Neural cell (in vitro differentiated cells): ENCODE results near the gene SACS. TPM values are rescaled to one million over a fixed set of nuclear protein-coding genes. Genes with fewer than 3 reads are reported as not detected.

ENCODE experiments used
- H2AFZ ChIP-seq: fragments of 200-600, 300-800 bp; sonication (generic), shearing (Covaris generic); 2 replicates; pipeline ENCODE4 v1.6.0; 2014; ENCODE audit warnings: low read depth, mild to moderate bottlenecking, antibody characterized with exemption, low read length, moderate library complexity
- H3F3A ChIP-seq: fragments of 200-600 bp; shearing (Covaris generic); 2 replicates; pipeline ENCODE4 v1.6.1; 2016; ENCODE audit warnings: mild to moderate bottlenecking, moderate library complexity, mixed read lengths, antibody characterized with exemption, low read length; ENCODE audit not compliant: insufficient read depth, poor library complexity, severe bottlenecking
- H3K27ac ChIP-seq: fragments of 200-600, 300-800 bp; sonication (generic), shearing (Covaris generic); 2 replicates; pipeline ENCODE4 v1.5.1; 2014; ENCODE audit warnings: mild to moderate bottlenecking, low read length, moderate library complexity
- H3K27me3 ChIP-seq: fragments of 300-800, 200-600 bp; sonication (generic), shearing (Covaris generic); 2 replicates; pipeline ENCODE4 v1.6.0; 2014; ENCODE audit warnings: mild to moderate bottlenecking, low read depth, low read length, moderate library complexity; ENCODE audit not compliant: insufficient read depth
- H3K36me3 ChIP-seq: fragments of 300-800, 200-600 bp; sonication (generic), shearing (Covaris generic); 2 replicates; pipeline ENCODE4 v1.5.1; 2014; ENCODE audit warnings: mild to moderate bottlenecking, antibody characterized with exemption, low read length, moderate library complexity; ENCODE audit not compliant: insufficient read depth
- H3K4me2 ChIP-seq: fragments of 300-800, 200-600 bp; sonication (generic), shearing (Covaris generic); 2 replicates; pipeline ENCODE4 v1.6.0; 2014; ENCODE audit warnings: mild to moderate bottlenecking, low read length
- H3K4me3 ChIP-seq: fragments of 300-800, 200-600 bp; sonication (generic), shearing (Covaris generic); 2 replicates; pipeline ENCODE4 v1.5.1; 2014; ENCODE audit warnings: mild to moderate bottlenecking, low read length, moderate library complexity
- H3K79me2 ChIP-seq: fragments of 200-600 bp; shearing (Covaris generic); replicated peaks from 2 replicates; pipeline ENCODE4 v1.6.0; 2014; ENCODE audit warnings: mild to moderate bottlenecking, low read length, moderate library complexity; ENCODE audit not compliant: insufficient read depth
- H3K9ac ChIP-seq: fragments of 300-800, 200-600 bp; sonication (generic), shearing (Covaris generic); 2 replicates; pipeline ENCODE4 v1.6.1; 2016; ENCODE audit warnings: mild to moderate bottlenecking, low read length, mixed read lengths
- H3K9me2 ChIP-seq: fragments of 200-600 bp; shearing (Covaris generic); 2 replicates; pipeline ENCODE4 v1.6.1; 2016; ENCODE audit warnings: mild to moderate bottlenecking, low read length, mixed read lengths; ENCODE audit not compliant: insufficient read depth
- H3K9me3 ChIP-seq: fragments of 200-600, 300-800 bp; sonication (generic), shearing (Covaris generic); 2 replicates; pipeline ENCODE4 v1.6.1; 2016; ENCODE audit warnings: mild to moderate bottlenecking, mixed run types, low read length, moderate library complexity, mixed read lengths
- H4K20me1 ChIP-seq: fragments of 200-600 bp; shearing (Covaris generic); 2 replicates; pipeline ENCODE4 v1.6.1; 2016; ENCODE audit warnings: mild to moderate bottlenecking, mixed run types; ENCODE audit not compliant: insufficient read depth
- EP300 ChIP-seq: fragments of 450-650 bp; conservative IDR thresholded peaks from 2 replicates; pipeline ENCODE4 v1.6.1; 2014; ENCODE audit warnings: antibody characterized with exemption, mild to moderate bottlenecking, moderate library complexity; ENCODE audit not compliant: poor library complexity, severe bottlenecking
- EZH2 ChIP-seq: fragments of 200-600, 300-800 bp; shearing (Covaris generic), sonication (generic); IDR thresholded peaks from 2 replicates; pipeline ENCODE4 v1.6.1; 2014; ENCODE audit warnings: antibody characterized with exemption, low read length, borderline replicate concordance, mild to moderate bottlenecking; ENCODE audit not compliant: insufficient read depth, poor library complexity, severe bottlenecking
- MXI1 ChIP-seq: fragments of 450-650 bp; conservative IDR thresholded peaks from 2 replicates; pipeline ENCODE4 v1.6.1; 2014; ENCODE audit warnings: antibody characterized with exemption, mild to moderate bottlenecking; ENCODE audit not compliant: poor library complexity, severe bottlenecking
- POLR2AphosphoS5 ChIP-seq: IDR thresholded peaks from 2 replicates; pipeline ENCODE4 v1.6.1; 2012
- RAD21 ChIP-seq: fragments of 450-650 bp; conservative IDR thresholded peaks from 2 replicates; pipeline ENCODE4 v1.6.1; 2014; ENCODE audit warnings: antibody characterized with exemption, mild to moderate bottlenecking, moderate library complexity
- SMC3 ChIP-seq: fragments of 450-650 bp; conservative IDR thresholded peaks from 2 replicates; pipeline ENCODE4 v1.6.1; 2014; ENCODE audit warnings: antibody characterized with exemption, mild to moderate bottlenecking, moderate library complexity; ENCODE audit not compliant: poor library complexity
- TAF1 ChIP-seq: IDR thresholded peaks from 2 replicates; pipeline ENCODE4 v1.6.1; 2012; ENCODE audit warnings: low read depth
- polyA plus RNA-seq: library from polyadenylated mRNA; depleted of rRNA; stranded (reverse); fragments of >200 nt; gene quantifications from 2 replicates; pipeline ENCODE4 v1.2.3, GENCODE V29; 2014
- TF ChIP-seq, protein P1 (sequence below): IDR thresholded peaks from 2 replicates; pipeline ENCODE4 v1.6.1; 2012; ENCODE audit warnings: borderline replicate concordance
- TF ChIP-seq, protein P2 (sequence below): fragments of 450-650 bp; IDR thresholded peaks from 2 replicates; pipeline ENCODE4 v1.5.1; 2014; ENCODE audit warnings: antibody characterized with exemption, mild to moderate bottlenecking, moderate library complexity; ENCODE audit not compliant: poor library complexity, severe bottlenecking

The SACS gene
- polyA plus RNA-seq, 1 donor from 2014 or later: 24.1 TPM

DNA sequence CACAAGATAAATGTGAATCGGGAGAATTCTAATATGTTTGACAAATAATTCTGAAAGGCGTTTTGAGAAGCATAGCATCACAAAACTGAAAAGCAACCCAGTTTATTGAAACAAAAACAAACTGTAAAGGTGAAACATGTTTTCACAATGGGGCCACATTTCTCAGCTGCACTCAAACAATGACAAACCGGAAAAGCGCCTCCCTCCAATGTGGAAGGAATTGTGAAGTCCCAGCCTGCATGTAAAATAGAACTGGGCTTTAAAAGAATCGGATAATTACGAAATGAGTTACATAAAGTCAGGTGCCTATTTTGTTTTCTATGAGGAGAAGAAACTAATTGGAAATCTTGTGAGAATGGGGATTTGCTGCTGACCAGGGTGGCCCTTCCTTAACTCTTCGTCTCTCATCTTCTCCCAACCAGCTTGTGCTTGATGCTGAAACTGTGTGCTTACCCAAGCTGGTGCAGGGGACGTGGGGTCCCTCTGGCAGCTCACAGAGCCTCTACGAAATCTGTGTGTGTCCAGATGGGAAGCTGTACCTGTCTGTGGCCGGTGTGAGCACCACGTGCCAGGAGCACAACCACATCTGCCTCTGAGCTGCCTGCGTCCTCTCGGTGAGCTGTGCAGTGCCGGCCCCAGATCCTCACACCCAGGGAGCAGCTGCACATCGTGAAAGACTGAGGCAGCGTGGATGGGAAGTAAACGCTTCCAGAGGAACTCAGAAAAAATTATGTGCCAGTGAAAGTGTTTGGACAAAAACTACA, 109.4 kb downstream of the SACS start:
- H3K9me3 ChIP-seq: no peaks in the 10 kb centered on the region
- H2AFZ ChIP-seq: no peak overlapping the region
- H3K79me2 ChIP-seq: no peaks in the 10 kb centered on the region
- no peaks in the 10 kb centered on the region for H3F3A ChIP-seq
- no peaks in the 10 kb centered on the region for H3K27me3 ChIP-seq
- H4K20me1 ChIP-seq: no peaks in the 10 kb centered on the region
- no peak overlapping the region for H3K27ac ChIP-seq
- no peak overlapping the region for H3K4me3 ChIP-seq
- H3K9me2 ChIP-seq: no peaks in the 10 kb centered on the region
- H3K9ac ChIP-seq: no peak overlapping the region
- H3K36me3 ChIP-seq: no peaks in the 10 kb centered on the region
- no peak for TF ChIP-seq POLR2AphosphoS5
- TF ChIP-seq RAD21: no peak
- TF ChIP-seq, protein P1, sequence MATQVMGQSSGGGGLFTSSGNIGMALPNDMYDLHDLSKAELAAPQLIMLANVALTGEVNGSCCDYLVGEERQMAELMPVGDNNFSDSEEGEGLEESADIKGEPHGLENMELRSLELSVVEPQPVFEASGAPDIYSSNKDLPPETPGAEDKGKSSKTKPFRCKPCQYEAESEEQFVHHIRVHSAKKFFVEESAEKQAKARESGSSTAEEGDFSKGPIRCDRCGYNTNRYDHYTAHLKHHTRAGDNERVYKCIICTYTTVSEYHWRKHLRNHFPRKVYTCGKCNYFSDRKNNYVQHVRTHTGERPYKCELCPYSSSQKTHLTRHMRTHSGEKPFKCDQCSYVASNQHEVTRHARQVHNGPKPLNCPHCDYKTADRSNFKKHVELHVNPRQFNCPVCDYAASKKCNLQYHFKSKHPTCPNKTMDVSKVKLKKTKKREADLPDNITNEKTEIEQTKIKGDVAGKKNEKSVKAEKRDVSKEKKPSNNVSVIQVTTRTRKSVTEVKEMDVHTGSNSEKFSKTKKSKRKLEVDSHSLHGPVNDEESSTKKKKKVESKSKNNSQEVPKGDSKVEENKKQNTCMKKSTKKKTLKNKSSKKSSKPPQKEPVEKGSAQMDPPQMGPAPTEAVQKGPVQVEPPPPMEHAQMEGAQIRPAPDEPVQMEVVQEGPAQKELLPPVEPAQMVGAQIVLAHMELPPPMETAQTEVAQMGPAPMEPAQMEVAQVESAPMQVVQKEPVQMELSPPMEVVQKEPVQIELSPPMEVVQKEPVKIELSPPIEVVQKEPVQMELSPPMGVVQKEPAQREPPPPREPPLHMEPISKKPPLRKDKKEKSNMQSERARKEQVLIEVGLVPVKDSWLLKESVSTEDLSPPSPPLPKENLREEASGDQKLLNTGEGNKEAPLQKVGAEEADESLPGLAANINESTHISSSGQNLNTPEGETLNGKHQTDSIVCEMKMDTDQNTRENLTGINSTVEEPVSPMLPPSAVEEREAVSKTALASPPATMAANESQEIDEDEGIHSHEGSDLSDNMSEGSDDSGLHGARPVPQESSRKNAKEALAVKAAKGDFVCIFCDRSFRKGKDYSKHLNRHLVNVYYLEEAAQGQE: no peak
- TF ChIP-seq, protein P2, sequence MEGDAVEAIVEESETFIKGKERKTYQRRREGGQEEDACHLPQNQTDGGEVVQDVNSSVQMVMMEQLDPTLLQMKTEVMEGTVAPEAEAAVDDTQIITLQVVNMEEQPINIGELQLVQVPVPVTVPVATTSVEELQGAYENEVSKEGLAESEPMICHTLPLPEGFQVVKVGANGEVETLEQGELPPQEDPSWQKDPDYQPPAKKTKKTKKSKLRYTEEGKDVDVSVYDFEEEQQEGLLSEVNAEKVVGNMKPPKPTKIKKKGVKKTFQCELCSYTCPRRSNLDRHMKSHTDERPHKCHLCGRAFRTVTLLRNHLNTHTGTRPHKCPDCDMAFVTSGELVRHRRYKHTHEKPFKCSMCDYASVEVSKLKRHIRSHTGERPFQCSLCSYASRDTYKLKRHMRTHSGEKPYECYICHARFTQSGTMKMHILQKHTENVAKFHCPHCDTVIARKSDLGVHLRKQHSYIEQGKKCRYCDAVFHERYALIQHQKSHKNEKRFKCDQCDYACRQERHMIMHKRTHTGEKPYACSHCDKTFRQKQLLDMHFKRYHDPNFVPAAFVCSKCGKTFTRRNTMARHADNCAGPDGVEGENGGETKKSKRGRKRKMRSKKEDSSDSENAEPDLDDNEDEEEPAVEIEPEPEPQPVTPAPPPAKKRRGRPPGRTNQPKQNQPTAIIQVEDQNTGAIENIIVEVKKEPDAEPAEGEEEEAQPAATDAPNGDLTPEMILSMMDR: no peak
- no peak for TF ChIP-seq EP300
- TF ChIP-seq TAF1: no peak
- TF ChIP-seq MXI1: no peak
- no peak for TF ChIP-seq EZH2
- TF ChIP-seq SMC3: no peak
- H3K4me2 ChIP-seq: no peak overlapping the region

DNA sequence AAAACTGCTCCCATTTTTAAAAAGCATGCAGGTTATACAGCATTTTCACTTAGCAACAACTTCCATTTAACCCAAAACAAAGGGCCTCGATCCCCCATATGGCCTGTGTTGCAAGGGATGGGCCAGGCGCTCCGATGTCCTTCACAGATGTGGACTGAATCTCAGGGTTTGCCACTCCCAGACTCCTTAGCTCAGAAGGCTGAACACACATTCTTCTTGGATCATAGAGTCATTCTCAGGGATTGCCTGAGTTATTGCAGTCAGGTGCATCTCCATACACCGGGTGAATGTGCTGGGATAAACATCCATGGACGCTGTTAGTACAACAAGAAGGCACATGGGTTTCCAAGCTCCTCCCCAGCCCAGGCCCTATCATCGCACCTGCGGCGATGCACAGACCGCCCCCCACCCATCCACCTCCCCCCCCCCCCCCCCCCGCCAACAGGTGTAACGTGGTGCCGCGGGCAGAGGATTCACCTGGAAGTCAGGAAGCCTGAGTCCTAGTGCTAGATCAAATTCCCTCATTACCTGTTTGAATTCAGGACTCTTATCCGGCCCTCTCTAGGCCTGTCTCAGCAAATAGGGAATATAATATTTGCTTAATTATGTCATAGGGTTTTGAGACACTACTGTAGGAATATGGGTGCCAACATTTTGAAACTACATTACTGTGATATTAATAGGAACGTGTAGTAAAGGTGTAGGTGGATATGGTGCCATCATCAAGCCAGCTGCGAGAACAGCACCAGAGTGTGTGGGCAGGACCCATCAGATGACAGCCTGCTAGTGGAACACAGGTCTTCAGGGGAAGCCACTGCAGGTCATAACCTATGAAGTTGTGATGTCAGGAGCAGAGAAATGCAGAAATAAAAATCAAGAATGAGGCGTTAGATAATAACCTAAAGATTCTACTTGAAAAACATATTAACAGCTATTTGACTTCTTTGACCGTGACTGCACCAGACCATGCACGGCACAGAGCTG, 110.9 kb downstream of the SACS start:
- no peak overlapping the region for H3K9ac ChIP-seq
- no peak overlapping the region for H2AFZ ChIP-seq

More for the DNA sequence above, 110.9 kb downstream of the SACS start:
- no peaks in the 10 kb centered on the region for H3K9me2 ChIP-seq
- no peak for TF ChIP-seq EZH2
- no peaks in the 10 kb centered on the region for H3K79me2 ChIP-seq
- H4K20me1 ChIP-seq: no peaks in the 10 kb centered on the region
- H3K4me2 ChIP-seq: no peak overlapping the region
- no peaks in the 10 kb centered on the region for H3K27me3 ChIP-seq
- H3K9me3 ChIP-seq: no peaks in the 10 kb centered on the region
- no peak overlapping the region for H3K4me3 ChIP-seq
- no peak overlapping the region for H3K27ac ChIP-seq
- no peaks in the 10 kb centered on the region for H3K36me3 ChIP-seq
- H3F3A ChIP-seq: no peaks in the 10 kb centered on the region
